K562 (cell line): ENCODE measurements around the gene TSSK2. TPM values are rescaled to one million over a fixed set of nuclear protein-coding genes. Genes with fewer than 3 reads are reported as not detected.

Source experiments
- ATAC-seq: fragments of 200-7000 bp; cut with Tn5 transposase; 3 replicates; pipeline ENCODE4 v1.9.1; 2020; ENCODE audit warnings: moderate library complexity
- BruUV-seq: library from RNA; stranded (reverse); fragments of 400-500 nt; replicated peaks from 2 replicates; lab custom pipeline; 2021; lab: Mats Ljungman, UMichigan
- CTCF ChIA-PET: fragments of 300-600 bp; formaldehyde crosslinking; extraction: SDS; loops from one replicate; lab custom pipeline; 2021; ENCODE audit warnings: low intra/inter-chr PET ratio; lab: Yijun Ruan, JAX
- POLR2A ChIA-PET: fragments of 300-600, 350-650 bp; sonication (Branson Sonifier 250); formaldehyde crosslinking; extraction: SDS; loops from one replicate; lab custom pipeline; 2021; ENCODE audit warnings: antibody characterized with exemption, inconsistent platforms; lab: Yijun Ruan, JAX
- DNase-seq, 4 experiments: peaks; one replicate each; pipeline versions ENCODE4 v3.0.0 to v3.0.0-alpha.2; 2011 to 2018; ENCODE audit warnings: low spot score in 3 of 4, mixed read lengths in 3 of 4; ENCODE audit errors: extremely low read depth in 1 of 4
- FAIRE-seq: peaks from 2 replicates; lab custom pipeline; 2011; peaks lifted over from hg19 to GRCh38; lab: Jason Lieb, UNC
- H2AFZ ChIP-seq: 2 replicates; pipeline ENCODE4 v1.6.0; 2011; ENCODE audit warnings: low read depth, low read length, control low read depth, inconsistent platforms
- H3K27ac ChIP-seq: fragments of 200-600 bp; 3 replicates; pipeline ENCODE4 v1.8.0; 2011; ENCODE audit warnings: low read depth, mild to moderate bottlenecking, control low read depth, inconsistent platforms, low read length, moderate library complexity, mixed read lengths; ENCODE audit errors: extremely low read depth
- H3K27me3 ChIP-seq, 2 experiments: fragments of 300-600 bp in 1 of 2; 2 replicates in 1 of 2; 3 replicates in 1 of 2; pipeline versions ENCODE4 v1.6.0 to v1.8.0; 2011; ENCODE audit warnings: inconsistent platforms in 2 of 2, low read length in 2 of 2, mild to moderate bottlenecking in 1 of 2, mixed read lengths in 1 of 2, moderate library complexity in 1 of 2; ENCODE audit not compliant: control insufficient read depth in 2 of 2, insufficient read depth in 2 of 2
- H3K36me3 ChIP-seq: fragments of 300-600 bp; 3 replicates; pipeline ENCODE4 v1.8.0; 2011; ENCODE audit warnings: mild to moderate bottlenecking, low read length, inconsistent platforms; ENCODE audit not compliant: control insufficient read depth, insufficient read depth
- H3K4me1 ChIP-seq, 2 experiments: fragments of 200-600 bp in 1 of 2; replicated peaks in 1 of 2; 2 replicates in 1 of 2; 3 replicates in 1 of 2; pipeline versions ENCODE4 v1.5.1 to v1.8.0; 2011; ENCODE audit warnings: inconsistent platforms in 2 of 2, low read length in 2 of 2, mild to moderate bottlenecking in 1 of 2, mixed read lengths in 1 of 2, moderate library complexity in 1 of 2; ENCODE audit not compliant: control insufficient read depth in 2 of 2, insufficient read depth in 2 of 2
- H3K4me2 ChIP-seq: 2 replicates; pipeline ENCODE4 v1.6.1; 2011; ENCODE audit warnings: low read length, control low read depth, inconsistent platforms, mixed read lengths; ENCODE audit not compliant: insufficient read depth
- H3K4me3 ChIP-seq: fragments of 200-600 bp; sonication (generic), shearing (Covaris generic); 2 replicates; pipeline ENCODE4 v1.5.1; 2016; ENCODE audit warnings: control low read depth, inconsistent platforms
- H3K79me2 ChIP-seq: fragments of 200-600 bp; 3 replicates; pipeline ENCODE4 v1.8.0; 2011; ENCODE audit warnings: low read length, inconsistent platforms; ENCODE audit not compliant: control insufficient read depth, insufficient read depth
- H3K9ac ChIP-seq, 2 experiments: 2 replicates each; pipeline versions ENCODE4 v1.6.0 to v1.6.1; 2011; ENCODE audit warnings: low read depth in 2 of 2, low read length in 2 of 2, control low read depth in 1 of 2, inconsistent platforms in 1 of 2, mild to moderate bottlenecking in 1 of 2, mixed read lengths in 1 of 2; ENCODE audit not compliant: insufficient read depth in 1 of 2
- H3K9me1 ChIP-seq: one replicate; pipeline ENCODE4 v1.6.0; 2011; ENCODE audit warnings: inconsistent platforms, mild to moderate bottlenecking, low read length, moderate library complexity; ENCODE audit not compliant: control insufficient read depth, insufficient read depth
- H3K9me3 ChIP-seq: replicated peaks from 2 replicates; pipeline ENCODE4 v1.5.1; 2011; ENCODE audit warnings: low read depth, low read length, inconsistent platforms; ENCODE audit not compliant: control insufficient read depth, insufficient read depth
- H4K20me1 ChIP-seq: replicated peaks from 2 replicates; pipeline ENCODE4 v1.6.1; 2011; ENCODE audit warnings: low read length, inconsistent platforms, mixed read lengths; ENCODE audit not compliant: control insufficient read depth, insufficient read depth
- CC2D1A ChIP-seq: fragments of 450-650 bp; IDR thresholded peaks from 2 replicates; pipeline ENCODE4 v1.6.1; 2017; ENCODE audit warnings: mild to moderate bottlenecking
- CGGBP1 ChIP-seq: fragments of 250-450 bp; sonication (Bioruptor Pico); IDR thresholded peaks from 2 replicates; pipeline ENCODE4 v1.9.0; 2021; ENCODE audit warnings: mild to moderate bottlenecking
- COPS2 ChIP-seq: fragments of 450-650 bp; conservative IDR thresholded peaks from 2 replicates; pipeline ENCODE4 v1.6.1; 2016; ENCODE audit warnings: mild to moderate bottlenecking, moderate library complexity
- E2F5 ChIP-seq: sonication (generic); formaldehyde crosslinking; IDR thresholded peaks from 2 replicates; pipeline ENCODE4 v1.8.0; 2022; ENCODE audit warnings: mild to moderate bottlenecking, missing genetic modification reagents
- ELF1 ChIP-seq: fragments of 200-800 bp; sonication (Bioruptor generic); IDR thresholded peaks from 2 replicates; pipeline ENCODE4 v1.6.1; 2016; ENCODE audit warnings: missing genetic modification characterization, missing compliant biosample characterization
- HOXB6 ChIP-seq: fragments of 250-450 bp; sonication (Bioruptor Pico); IDR thresholded peaks from 2 replicates; pipeline ENCODE4 v1.5.1; 2022; ENCODE audit warnings: mild to moderate bottlenecking, borderline replicate concordance
- RAD21 ChIP-seq, 2 experiments: fragments of 250-450 bp in 1 of 2; fragments of 450-650 bp in 1 of 2; sonication (Bioruptor Pico) in 1 of 2; formaldehyde crosslinking in 1 of 2; IDR thresholded peaks in 1 of 2; conservative IDR thresholded peaks in 1 of 2; 2 replicates each; pipeline versions ENCODE4 v1.4.0 to v1.8.0; 2020 to 2022; ENCODE audit warnings: mild to moderate bottlenecking in 2 of 2, moderate library complexity in 1 of 2
- SIN3A ChIP-seq, 2 experiments: fragments of 150-350 bp in 1 of 2; IDR thresholded peaks; 2 replicates each; pipeline ENCODE4 v1.6.1; 2011 to 2016; ENCODE audit warnings: borderline replicate concordance in 2 of 2, low read depth in 2 of 2, low read length in 2 of 2, mild to moderate bottlenecking in 2 of 2, moderate library complexity in 2 of 2; ENCODE audit not compliant: control insufficient read depth in 1 of 2
- ZBTB43 ChIP-seq: sonication (generic); formaldehyde crosslinking; IDR thresholded peaks from 2 replicates; pipeline ENCODE4 v1.8.0; 2023; ENCODE audit warnings: mild to moderate bottlenecking, missing genetic modification reagents
- ZNF197 ChIP-seq: fragments of 200-800 bp; sonication (Bioruptor generic); IDR thresholded peaks from 2 replicates; pipeline ENCODE4 v1.6.1; 2016; ENCODE audit warnings: low read depth, missing genetic modification characterization, missing compliant biosample characterization
- ZNF23 ChIP-seq: fragments of 250-450 bp; sonication (Bioruptor Pico); IDR thresholded peaks from 2 replicates; pipeline ENCODE4 v1.4.0; 2020; ENCODE audit warnings: mild to moderate bottlenecking
- ZNF395 ChIP-seq: fragments of 200-800 bp; sonication (Bioruptor generic); IDR thresholded peaks from 2 replicates; pipeline ENCODE4 v1.6.1; 2017; ENCODE audit warnings: missing genetic modification characterization, missing compliant biosample characterization
- ZNF445 ChIP-seq: fragments of 250-450 bp; sonication (Bioruptor Pico); IDR thresholded peaks from 2 replicates; pipeline ENCODE4 v1.4.0; 2020; ENCODE audit warnings: low read depth, mild to moderate bottlenecking, moderate library complexity
- WGBS: fragments of 100-300 bp; shearing (Covaris generic); methylation state at CpG from one replicate; pipeline ENCODE4 v1.1.6; 2016; ENCODE audit warnings: low coverage, mixed read lengths; ENCODE audit not compliant: insufficient coverage; ENCODE audit errors: missing lambda C conversion rate; 5-methylcytosine and 5-hydroxymethylcytosine counted together
- in situ Hi-C: fragments of 300-500 bp; cut with MboI; formaldehyde crosslinking; loops from 4 replicates; pipeline ENCODE4 v1.15.0; 2018; ENCODE audit warnings: inconsistent platforms, mixed read lengths
- intact Hi-C: fragments of 100-400 bp; cut with micrococcal nuclease; formaldehyde crosslinking; loops from 2 replicates; pipeline ENCODE4 v1.14.2; 2022
- polyA plus RNA-seq, 8 experiments: library from polyadenylated mRNA; depleted of rRNA in 4 of 8; stranded (reverse) in 5 of 8; unstranded in 3 of 8; fragments of >200 nt; fragmentation: Nextera tagmentation in 2 of 8; fragmentation: Illumina TruSeq in 1 of 8; extraction: Ambion mirVana in 2 of 8; extraction: Trizol in 1 of 8; gene quantifications; 2 replicates each; pipeline versions ENCODE4 v1.2.1 to v1.2.3, GENCODE V29; 2011 to 2014; ENCODE audit warnings: inconsistent platforms in 1 of 8, missing spikeins in 1 of 8
- total RNA-seq, 7 experiments: library from RNA; depleted of rRNA in 6 of 7; stranded (reverse); fragments of >200 nt in 6 of 7; fragmentation: Illumina TruSeq in 2 of 7; extraction: Trizol in 2 of 7; gene quantifications; 2 replicates each; pipeline versions ENCODE4 v1.2.1 to v1.2.3, GENCODE V29; 2011 to 2021; ENCODE audit warnings: low replicate concordance in 1 of 7

The TSSK2 gene
- total and polyA plus RNA-seq, 9 of the 15 experiments (the other 6 are each of a cell fraction or from before 2014, with no cell fraction given) = 0.04 TPM; not detected in 8

GRCh38 chr22:19143212-19143611 lies 12.1 kb downstream of the TSSK2 start:
- in situ Hi-C loops (no loop called here), intact Hi-C loops (no loop called here)
- no peak overlapping the region for H2AFZ ChIP-seq
- H3K4me1 ChIP-seq = peaks cover 4 to 18% of the 10 kb centered on the region in 2 experiments; a peak in 4 of 5 replicates
- ChIA-PET POLR2A (interaction anchor here (0.6 to 6.1 kb wide), 15 partner anchors 9 to 1389 kb away, joined by 3 to 54 read pairs (median 6); partner anchors contain the start of genes DGCR2 and TSSK2), CTCF (no interaction called here)
- H3K9ac ChIP-seq = peak overlapping the region; percentile 74 to 92; a peak in 3 of 4 replicates
- H4K20me1 ChIP-seq = 0 out of 2 replicates have a peak, but pooled peaks cover 3% of the 10 kb centered on the region
- DNase-seq (no peak), FAIRE-seq (peak; percentile 32), ATAC-seq (no peak)
- peak overlapping the region; percentile 59 for H3K4me3 ChIP-seq
- no TSS peak for BruUV-seq
- peak overlapping the region; percentile 96 for H3K4me2 ChIP-seq
- WGBS = 57% methylated on average over 5 of the region's 5 CpGs
- H3K36me3 ChIP-seq = peaks cover 47% of the 10 kb centered on the region
- no peak overlapping the region for H3K27ac ChIP-seq
- H3K79me2 ChIP-seq = peaks cover 15% of the 10 kb centered on the region
- H3K9me3 ChIP-seq = no peaks in the 10 kb centered on the region
- H3K27me3 ChIP-seq = peaks cover 7 to 19% of the 10 kb centered on the region in 2 experiments; a peak in 4 of 5 replicates
- peaks cover 4% of the 10 kb centered on the region for H3K9me1 ChIP-seq
- TF ChIP-seq ZNF23 (CRISPR knock-in tag) (no peak), COPS2 (no peak), ZNF445 (CRISPR knock-in tag) (no peak), ZNF395 (CRISPR knock-in tag) (no peak), CGGBP1 (CRISPR knock-in tag) (no peak), HOXB6 (CRISPR knock-in tag) (no peak), ELF1 (tag) (0 out of 2 replicates have a peak, but pooled peaks have one; percentile 36), RAD21 (CRISPR knock-in tag; conservative IDR thresholded peaks at IDR 0.05 in 1 of 2, IDR thresholded peaks at IDR 0.05 in 1 of 2) (0 out of 4 replicates have a peak, but pooled peaks of 1 of the 2 experiments have one; percentile 5), CC2D1A (0 out of 2 replicates have a peak, but pooled peaks have one; percentile 11), E2F5 (0 out of 2 replicates have a peak, but pooled peaks have one; percentile 70), SIN3A (IDR thresholded peaks at IDR 0.05; ENCODE audit: borderline replicate concordance in 2 of 2, control insufficient read depth in 1 of 2, low read depth in 2 of 2, low read length in 2 of 2) (no peak), ZNF197 (CRISPR knock-in tag) (no peak), ZBTB43 (CRISPR knock-in tag) (no peak)
